ENCODE data around the gene KRT7. TPM values are rescaled to one million over a fixed set of nuclear protein-coding genes. Genes with fewer than 3 reads are reported as not detected.

KRT7 gene
- total RNA-seq, 2 donors from 2014 or later: 24.1 to 105 TPM

- H3K27me3 ChIP-seq (replicated peaks; ENCODE audit: insufficient read depth): no peaks in the 10 kb centered on the region
- DNase-seq (ENCODE audit: low spot score) (no peak), ATAC-seq (ENCODE audit: insufficient number of reproducible peaks, low FRiP score, low read depth) (no peak)
- TF ChIP-seq, protein P1, sequence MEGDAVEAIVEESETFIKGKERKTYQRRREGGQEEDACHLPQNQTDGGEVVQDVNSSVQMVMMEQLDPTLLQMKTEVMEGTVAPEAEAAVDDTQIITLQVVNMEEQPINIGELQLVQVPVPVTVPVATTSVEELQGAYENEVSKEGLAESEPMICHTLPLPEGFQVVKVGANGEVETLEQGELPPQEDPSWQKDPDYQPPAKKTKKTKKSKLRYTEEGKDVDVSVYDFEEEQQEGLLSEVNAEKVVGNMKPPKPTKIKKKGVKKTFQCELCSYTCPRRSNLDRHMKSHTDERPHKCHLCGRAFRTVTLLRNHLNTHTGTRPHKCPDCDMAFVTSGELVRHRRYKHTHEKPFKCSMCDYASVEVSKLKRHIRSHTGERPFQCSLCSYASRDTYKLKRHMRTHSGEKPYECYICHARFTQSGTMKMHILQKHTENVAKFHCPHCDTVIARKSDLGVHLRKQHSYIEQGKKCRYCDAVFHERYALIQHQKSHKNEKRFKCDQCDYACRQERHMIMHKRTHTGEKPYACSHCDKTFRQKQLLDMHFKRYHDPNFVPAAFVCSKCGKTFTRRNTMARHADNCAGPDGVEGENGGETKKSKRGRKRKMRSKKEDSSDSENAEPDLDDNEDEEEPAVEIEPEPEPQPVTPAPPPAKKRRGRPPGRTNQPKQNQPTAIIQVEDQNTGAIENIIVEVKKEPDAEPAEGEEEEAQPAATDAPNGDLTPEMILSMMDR (IDR thresholded peaks at IDR 0.05): no peak
- H3K27ac ChIP-seq: no peak overlapping the region
- peaks cover 2 to 20% of the 10 kb centered on the region in 2 donors for H3K4me1 ChIP-seq (ENCODE audit: control insufficient read depth in 1 of 2, low read depth in 2 of 2)
- H3K9me3 ChIP-seq: no peaks in the 10 kb centered on the region
- no peak overlapping the region for H3K4me3 ChIP-seq
- no peaks in the 10 kb centered on the region for H3K36me3 ChIP-seq
Observed at GRCh38 chr12:52200086-52200780, 32.8 kb upstream of the KRT7 start.

GRCh38 chr12:52200781-52201450, 32.1 kb upstream of the KRT7 start:
- DNase-seq (ENCODE audit: low spot score) (no peak), ATAC-seq (ENCODE audit: insufficient number of reproducible peaks, low FRiP score, low read depth) (no peak)
- Histone ChIP-seq H3K27ac (no peak overlapping the region), H3K4me1 (ENCODE audit: control insufficient read depth in 1 of 2, low read depth in 2 of 2) (peaks cover 2 to 20% of the 10 kb centered on the region in 2 donors), H3K4me3 (no peak overlapping the region), H3K27me3 (replicated peaks; ENCODE audit: insufficient read depth) (no peaks in the 10 kb centered on the region), H3K9me3 (no peaks in the 10 kb centered on the region), H3K36me3 (no peaks in the 10 kb centered on the region)
- TF ChIP-seq, protein P1 (IDR thresholded peaks at IDR 0.05): no peak

GRCh38 chr12:52201451-52201839, 31.6 kb upstream of the KRT7 start:
- Histone ChIP-seq H3K36me3 (no peaks in the 10 kb centered on the region), H3K27ac (no peak overlapping the region), H3K9me3 (no peaks in the 10 kb centered on the region), H3K4me1 (ENCODE audit: control insufficient read depth in 1 of 2, low read depth in 2 of 2) (peaks cover 2 to 20% of the 10 kb centered on the region in 2 donors), H3K4me3 (no peak overlapping the region), H3K27me3 (replicated peaks; ENCODE audit: insufficient read depth) (no peaks in the 10 kb centered on the region)
- DNase-seq (ENCODE audit: low spot score): no peak
- ATAC-seq (ENCODE audit: insufficient number of reproducible peaks, low FRiP score, low read depth): no peak
- TF ChIP-seq, protein P1 (IDR thresholded peaks at IDR 0.05): no peak

GRCh38 chr12:52202361-52203078, 30.5 kb upstream of the KRT7 start:
- ATAC-seq (ENCODE audit: insufficient number of reproducible peaks, low FRiP score, low read depth) (no peak), DNase-seq (ENCODE audit: low spot score) (no peak)
- H3K9me3 ChIP-seq: no peaks in the 10 kb centered on the region
- H3K4me3 ChIP-seq: peak overlapping the region; percentile 51
- H3K27ac ChIP-seq: no peak overlapping the region
- H3K36me3 ChIP-seq: no peaks in the 10 kb centered on the region
- no peaks in the 10 kb centered on the region for H3K27me3 ChIP-seq (replicated peaks; ENCODE audit: insufficient read depth)
- TF ChIP-seq, protein P1 (IDR thresholded peaks at IDR 0.05): no peak
- H3K4me1 ChIP-seq (ENCODE audit: control insufficient read depth in 1 of 2, low read depth in 2 of 2): peaks cover 2 to 20% of the 10 kb centered on the region in 2 donors

Measured in thoracic aorta (tissue), 2 donors.